Measurements from ENCODE around the gene UST. TPM values are rescaled to one million over a fixed set of nuclear protein-coding genes. Genes with fewer than 3 reads are reported as not detected.

Gene UST
- total and polyA plus RNA-seq, 9 of the 15 experiments (the other 6 are each of a cell fraction or from before 2014, with no cell fraction given): 0.04 to 0.10 TPM; not detected in 7

DNA sequence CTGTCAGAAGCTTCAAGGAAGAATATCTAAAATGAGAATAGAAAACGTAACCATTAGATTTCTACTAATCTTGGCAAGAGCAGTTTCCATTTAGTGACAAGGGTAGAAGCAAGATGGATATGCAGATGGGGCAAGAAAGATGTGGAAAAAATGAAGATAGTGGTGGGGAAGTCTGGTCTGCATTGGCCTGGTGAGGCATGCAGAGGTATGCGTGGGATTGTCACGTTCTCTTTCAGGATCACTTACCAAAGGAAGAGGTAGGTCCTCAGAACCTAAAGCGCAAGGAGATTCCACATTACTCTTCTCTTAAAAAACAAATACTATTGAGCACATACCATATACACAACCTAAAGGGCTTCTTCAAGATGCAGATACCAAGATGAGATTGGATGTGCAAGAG, 238.7 kb downstream of the UST start:
- CTCF ChIA-PET (ENCODE audit: low intra/inter-chr PET ratio): no interaction called here
- Histone ChIP-seq H3K9ac (ENCODE audit: insufficient read depth in 1 of 2, low read depth in 2 of 2, low read length in 2 of 2) (no peak overlapping the region), H3K4me3 (no peak overlapping the region), H3K36me3 (ENCODE audit: control insufficient read depth, insufficient read depth, low read length) (no peaks in the 10 kb centered on the region), H3K9me3 (replicated peaks; ENCODE audit: control insufficient read depth, insufficient read depth, low read depth, low read length) (no peaks in the 10 kb centered on the region), H4K20me1 (replicated peaks; ENCODE audit: control insufficient read depth, insufficient read depth, low read length) (no peaks in the 10 kb centered on the region), H3K4me1 (replicated peaks in 1 of 2; ENCODE audit: control insufficient read depth in 2 of 2, insufficient read depth in 2 of 2, low read length in 2 of 2) (no peaks in the 10 kb centered on the region), H3K27me3 (ENCODE audit: control insufficient read depth in 2 of 2, insufficient read depth in 2 of 2, low read length in 2 of 2) (peaks cover 9 to 13% of the 10 kb centered on the region in 2 experiments; a peak in 3 of 5 replicates), H3K27ac (ENCODE audit: extremely low read depth, low read depth, low read length) (no peak overlapping the region), H3K4me2 (ENCODE audit: insufficient read depth, low read length) (no peak overlapping the region), H3K79me2 (ENCODE audit: control insufficient read depth, insufficient read depth, low read length) (no peaks in the 10 kb centered on the region), H3K9me1 (ENCODE audit: control insufficient read depth, insufficient read depth, low read length) (no peaks in the 10 kb centered on the region), H2AFZ (ENCODE audit: low read depth, low read length) (no peak overlapping the region)
- in situ Hi-C loops (cut with MboI) (no loop called here), intact Hi-C loops (cut with micrococcal nuclease) (no loop called here)
- TF ChIP-seq TEAD2 (tag; IDR thresholded peaks at IDR 0.05): no peak
- POLR2A ChIA-PET: interaction anchor here (0.8 kb wide), 1 partner anchor 1992 kb away, joined by 3 read pairs; no protein-coding TSS in a partner anchor
- 0% methylated on average over 4 of the region's 4 CpGs for WGBS (ENCODE audit: insufficient coverage, low coverage, missing lambda C conversion rate)
- BruUV-seq (replicated peaks): no TSS peak
- FAIRE-seq (no peak), ATAC-seq (no peak), DNase-seq (ENCODE audit: extremely low read depth in 1 of 4, low spot score in 3 of 4) (no peak)

DNA sequence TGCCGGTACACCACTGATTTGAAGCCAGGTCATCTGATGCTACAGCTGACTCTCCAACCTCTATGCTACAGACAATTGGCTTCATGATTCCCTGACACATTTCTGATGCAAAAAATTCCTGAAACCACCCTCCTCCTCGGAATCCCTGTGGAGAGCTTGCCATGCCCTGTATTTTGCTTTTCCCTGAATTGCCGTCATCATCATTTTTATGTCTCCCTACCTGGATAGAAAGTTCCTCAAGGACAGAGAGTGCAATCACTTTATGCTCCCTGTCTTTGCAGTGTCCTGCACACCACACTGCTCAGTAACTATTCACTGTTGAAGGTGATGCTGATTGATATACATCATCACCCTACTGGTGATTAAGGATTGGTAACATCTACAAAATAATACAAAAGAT, 239.8 kb downstream of the UST start:
- TF ChIP-seq HDAC8 (tag; IDR thresholded peaks at IDR 0.05) (no peak), KDM5B (IDR thresholded peaks at IDR 0.05; ENCODE audit: insufficient replicate concordance, low read depth, low read length) (no peak), ZNF507 (tag; conservative IDR thresholded peaks at IDR 0.05) (no peak), SIN3A (IDR thresholded peaks at IDR 0.05; ENCODE audit: borderline replicate concordance in 2 of 2, control insufficient read depth in 1 of 2, low read depth in 2 of 2, low read length in 2 of 2) (no peak), TAF15 (IDR thresholded peaks at IDR 0.05; ENCODE audit: low read depth, low read length) (no peak)
- TF ChIP-seq, protein P1, sequence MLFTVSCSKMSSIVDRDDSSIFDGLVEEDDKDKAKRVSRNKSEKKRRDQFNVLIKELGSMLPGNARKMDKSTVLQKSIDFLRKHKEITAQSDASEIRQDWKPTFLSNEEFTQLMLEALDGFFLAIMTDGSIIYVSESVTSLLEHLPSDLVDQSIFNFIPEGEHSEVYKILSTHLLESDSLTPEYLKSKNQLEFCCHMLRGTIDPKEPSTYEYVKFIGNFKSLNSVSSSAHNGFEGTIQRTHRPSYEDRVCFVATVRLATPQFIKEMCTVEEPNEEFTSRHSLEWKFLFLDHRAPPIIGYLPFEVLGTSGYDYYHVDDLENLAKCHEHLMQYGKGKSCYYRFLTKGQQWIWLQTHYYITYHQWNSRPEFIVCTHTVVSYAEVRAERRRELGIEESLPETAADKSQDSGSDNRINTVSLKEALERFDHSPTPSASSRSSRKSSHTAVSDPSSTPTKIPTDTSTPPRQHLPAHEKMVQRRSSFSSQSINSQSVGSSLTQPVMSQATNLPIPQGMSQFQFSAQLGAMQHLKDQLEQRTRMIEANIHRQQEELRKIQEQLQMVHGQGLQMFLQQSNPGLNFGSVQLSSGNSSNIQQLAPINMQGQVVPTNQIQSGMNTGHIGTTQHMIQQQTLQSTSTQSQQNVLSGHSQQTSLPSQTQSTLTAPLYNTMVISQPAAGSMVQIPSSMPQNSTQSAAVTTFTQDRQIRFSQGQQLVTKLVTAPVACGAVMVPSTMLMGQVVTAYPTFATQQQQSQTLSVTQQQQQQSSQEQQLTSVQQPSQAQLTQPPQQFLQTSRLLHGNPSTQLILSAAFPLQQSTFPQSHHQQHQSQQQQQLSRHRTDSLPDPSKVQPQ (CRISPR knock-in tag; IDR thresholded peaks at IDR 0.05; ENCODE audit: borderline replicate concordance): no peak
- H3K9me3 ChIP-seq (replicated peaks; ENCODE audit: control insufficient read depth, insufficient read depth, low read depth, low read length): no peaks in the 10 kb centered on the region
- no peaks in the 10 kb centered on the region for H3K79me2 ChIP-seq (ENCODE audit: control insufficient read depth, insufficient read depth, low read length)
- WGBS (ENCODE audit: insufficient coverage, low coverage, missing lambda C conversion rate): 1% methylated on average over 3 of the region's 3 CpGs
- DNase-seq (ENCODE audit: extremely low read depth in 1 of 4, low spot score in 3 of 4): no peak
- ChIA-PET CTCF (ENCODE audit: low intra/inter-chr PET ratio) (no interaction called here), POLR2A (interaction anchor here (0.7 kb wide), 1 partner anchor 581 kb away, joined by 5 read pairs; no protein-coding TSS in a partner anchor)
- intact Hi-C loops (cut with micrococcal nuclease): no loop called here
- H3K4me2 ChIP-seq (ENCODE audit: insufficient read depth, low read length): no peak overlapping the region
- H3K27ac ChIP-seq (ENCODE audit: extremely low read depth, low read depth, low read length): no peak overlapping the region
- no peaks in the 10 kb centered on the region for H3K4me1 ChIP-seq (replicated peaks in 1 of 2; ENCODE audit: control insufficient read depth in 2 of 2, insufficient read depth in 2 of 2, low read length in 2 of 2)
- FAIRE-seq: no peak
- no peak for ATAC-seq
- in situ Hi-C loops (cut with MboI): no loop called here
- H3K4me3 ChIP-seq: no peak overlapping the region
- H3K9ac ChIP-seq (ENCODE audit: insufficient read depth in 1 of 2, low read depth in 2 of 2, low read length in 2 of 2): no peak overlapping the region
- no peak overlapping the region for H2AFZ ChIP-seq (ENCODE audit: low read depth, low read length)
- no peaks in the 10 kb centered on the region for H3K9me1 ChIP-seq (ENCODE audit: control insufficient read depth, insufficient read depth, low read length)
- peaks cover 9 to 13% of the 10 kb centered on the region in 2 experiments; a peak in 3 of 5 replicates for H3K27me3 ChIP-seq (ENCODE audit: control insufficient read depth in 2 of 2, insufficient read depth in 2 of 2, low read length in 2 of 2)
- BruUV-seq (replicated peaks): no TSS peak
- H3K36me3 ChIP-seq (ENCODE audit: control insufficient read depth, insufficient read depth, low read length): no peaks in the 10 kb centered on the region
- no peaks in the 10 kb centered on the region for H4K20me1 ChIP-seq (replicated peaks; ENCODE audit: control insufficient read depth, insufficient read depth, low read length)
